Measurements from ENCODE around the gene NT5M.

NT5M gene

GRCh38 chr17:17356149-17356930 is 53.2 kb downstream of the NT5M start:
- peak; percentile 92 for DNase-seq

DNA sequence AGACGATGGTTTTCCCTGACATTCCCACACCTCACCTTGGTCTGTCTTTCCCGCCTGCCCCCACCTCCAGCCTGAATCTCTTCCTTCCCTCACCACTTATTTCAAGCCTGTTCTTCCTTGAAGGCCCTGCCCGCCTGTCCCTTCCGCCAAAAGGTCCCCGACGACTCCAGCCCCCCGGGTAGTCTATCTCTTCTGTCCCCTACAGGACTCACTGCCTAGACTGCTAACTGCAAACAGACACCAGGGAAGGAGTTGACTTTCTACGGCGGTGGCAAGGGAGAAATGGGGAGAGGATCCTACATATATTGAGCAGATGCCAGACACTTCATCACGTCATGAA is 53.7 kb downstream of the NT5M start:
- no peak for DNase-seq

DNA sequence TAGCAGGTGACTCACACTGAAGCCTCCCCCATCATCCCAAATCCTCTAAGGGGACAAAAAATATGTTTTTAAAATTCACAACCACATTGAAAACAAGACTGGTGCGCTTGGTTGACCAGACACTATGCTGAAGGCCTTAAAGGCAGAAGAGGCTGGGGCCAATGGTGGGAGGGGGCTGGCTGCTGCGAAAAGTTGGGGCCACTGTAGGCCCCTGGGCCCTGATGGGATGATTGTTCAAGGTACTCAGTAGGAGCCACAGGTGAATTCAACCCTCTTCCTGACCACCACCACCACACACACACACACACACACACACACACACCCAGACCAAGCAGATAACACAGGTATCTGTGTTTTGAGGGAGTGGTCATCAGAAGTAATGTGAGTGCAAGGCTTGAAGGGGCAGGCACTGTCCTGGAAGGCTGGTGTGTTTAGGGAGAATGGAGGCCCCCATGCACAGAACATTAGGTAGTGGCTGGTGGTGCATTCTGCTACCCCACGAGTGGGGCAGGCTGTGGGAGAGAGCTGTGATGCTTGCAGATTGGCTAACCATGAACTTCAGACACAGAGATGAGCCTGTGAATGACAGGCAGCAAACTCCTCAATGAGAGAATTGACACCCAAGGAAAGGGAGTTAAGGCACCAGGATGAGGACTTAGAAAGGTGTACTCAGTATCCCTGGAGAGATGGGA is 55.0 kb downstream of the NT5M start:
- DNase-seq: no peak

- DNase-seq: no peak
These were observed 55.7 kb downstream of the NT5M start for GRCh38 chr17:17358866-17359265.

GRCh38 chr17:17359271-17359670 is 56.1 kb downstream of the NT5M start:
- no peak for DNase-seq

DNA sequence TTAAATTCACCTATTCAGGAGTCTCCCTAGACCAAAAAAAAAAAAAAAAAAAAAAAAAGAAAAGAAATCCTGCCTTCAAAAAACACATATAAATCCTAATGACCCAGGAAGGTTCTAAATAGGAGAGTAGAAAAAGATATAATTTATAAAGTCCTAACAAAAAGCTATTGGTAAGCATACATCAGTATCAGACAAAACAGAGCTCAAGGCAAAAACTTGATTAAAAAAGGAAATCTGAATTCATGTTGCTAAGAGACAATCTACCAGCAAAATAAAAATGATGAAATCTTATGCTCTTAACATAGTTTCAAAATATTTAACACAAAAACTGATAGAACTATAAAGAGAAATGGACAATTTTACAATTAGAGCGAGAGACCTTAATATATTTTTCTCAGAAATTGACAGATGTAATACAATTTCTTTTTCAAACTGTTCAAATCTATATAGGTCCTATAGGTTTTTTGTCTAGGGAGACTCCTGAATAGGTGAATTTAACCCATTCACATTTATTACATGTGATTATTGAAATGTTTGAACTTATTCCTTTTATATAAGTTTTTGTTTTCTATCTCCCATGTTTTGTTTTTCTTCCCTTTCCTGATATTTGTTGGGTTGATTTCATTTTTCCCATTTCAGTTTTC is 57.0 kb downstream of the NT5M start:
- no peak for DNase-seq

DNA sequence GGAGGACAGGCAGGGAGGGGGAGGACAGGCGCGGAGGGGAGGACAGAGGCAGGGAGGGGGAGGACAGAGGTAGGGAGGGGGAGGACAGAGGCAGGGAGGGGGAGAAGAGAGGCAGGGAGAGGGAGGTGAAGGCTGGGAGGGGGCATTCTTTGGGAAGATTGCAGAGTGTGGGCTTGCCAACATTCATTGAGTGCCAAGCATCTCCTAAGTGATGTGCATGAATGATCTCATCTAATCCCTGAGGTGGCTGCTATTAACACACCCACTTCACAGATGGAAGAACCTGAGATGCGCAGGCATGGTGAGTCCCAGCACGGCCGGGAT is 58.3 kb downstream of the NT5M start:
- DNase-seq: no peak

DNA sequence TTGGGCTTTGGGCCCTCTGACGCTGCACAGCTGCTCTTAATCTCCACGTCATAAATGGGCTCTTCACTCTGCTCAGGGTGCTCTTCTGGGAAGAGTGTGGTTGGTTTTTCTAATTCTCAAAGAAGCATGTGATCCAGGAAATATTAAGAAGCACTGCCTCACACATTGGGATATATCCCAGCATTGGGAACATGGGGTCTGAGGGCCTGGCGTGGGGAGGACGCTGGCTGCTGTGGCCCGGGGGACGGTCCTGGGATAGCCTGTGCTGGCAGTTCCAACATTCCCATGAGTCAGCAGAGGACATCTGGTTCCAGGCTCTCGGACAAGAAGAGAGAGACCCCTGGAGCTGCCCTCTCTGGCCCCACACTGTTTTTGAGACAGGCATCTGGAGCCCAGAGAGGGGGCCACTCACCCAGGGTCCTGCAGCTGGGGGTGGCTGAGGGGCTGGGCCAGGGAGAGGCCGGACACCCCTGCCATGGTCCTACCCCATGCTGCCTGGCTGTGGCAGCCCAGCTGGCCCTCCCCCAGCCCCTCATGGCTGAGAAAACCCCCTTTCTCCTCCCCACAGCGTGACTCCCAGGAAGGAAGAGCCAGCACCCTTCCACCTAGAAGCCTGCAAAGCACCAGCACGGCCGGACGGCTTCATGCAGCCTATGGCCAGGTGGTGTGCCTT is 58.8 kb downstream of the NT5M start:
- no peak for DNase-seq

DNA sequence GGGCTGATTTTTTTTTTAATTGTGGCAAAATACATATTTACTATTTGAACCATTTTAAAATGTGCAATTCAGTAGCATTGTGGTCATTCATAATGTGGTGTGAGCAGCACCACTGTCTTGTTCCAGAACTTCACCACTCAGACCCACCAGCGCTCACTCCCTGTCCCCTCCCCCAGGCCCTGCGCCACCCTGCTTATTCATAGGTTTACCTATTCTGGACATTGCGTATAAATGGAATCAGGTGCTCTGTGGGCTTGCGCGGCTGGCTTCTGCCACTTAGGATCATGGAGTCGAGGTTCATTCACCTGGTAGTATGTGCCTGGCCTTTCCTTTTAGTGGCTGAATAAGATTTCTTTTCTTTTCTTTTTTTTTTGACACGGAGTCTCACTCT is 59.4 kb downstream of the NT5M start:
- no peak for DNase-seq

DNA sequence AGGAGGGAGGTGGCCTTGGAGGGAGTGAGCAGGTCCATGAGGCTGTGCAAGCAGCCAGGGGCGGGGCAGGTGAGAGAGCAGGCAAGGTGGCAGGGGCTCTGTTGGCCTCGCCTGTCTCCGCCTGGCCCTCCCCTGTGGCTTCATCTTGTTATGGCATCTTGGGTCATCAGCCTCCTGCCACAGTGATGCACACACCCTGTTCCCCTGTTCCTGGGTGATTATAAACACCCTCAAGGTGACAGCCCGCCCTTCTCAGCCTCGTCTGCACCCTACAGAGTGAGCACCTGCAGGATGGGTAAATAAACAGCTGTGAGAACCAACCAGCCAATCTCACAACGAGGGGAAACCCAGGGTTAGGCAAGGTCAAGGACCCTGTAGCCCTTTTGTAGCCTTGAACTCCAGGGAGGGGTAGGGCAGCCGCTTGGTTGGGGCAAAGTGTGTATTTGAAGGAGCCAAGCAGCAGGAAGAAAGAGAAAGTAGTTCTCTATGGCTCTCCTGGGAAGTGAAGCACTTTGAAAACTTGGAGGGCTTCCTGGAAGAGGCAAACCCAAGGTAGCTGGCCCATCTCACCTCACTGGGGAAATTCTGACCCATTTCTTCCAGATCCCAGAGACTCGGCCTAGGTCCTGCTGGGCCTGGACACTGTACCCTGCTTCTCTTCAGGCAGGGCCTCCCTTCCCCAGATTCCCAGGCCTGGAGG is 60.6 kb downstream of the NT5M start:
- DNase-seq: no peak

GRCh38 chr17:17364338-17364667 is 61.1 kb downstream of the NT5M start:
- no peak for DNase-seq

DNA sequence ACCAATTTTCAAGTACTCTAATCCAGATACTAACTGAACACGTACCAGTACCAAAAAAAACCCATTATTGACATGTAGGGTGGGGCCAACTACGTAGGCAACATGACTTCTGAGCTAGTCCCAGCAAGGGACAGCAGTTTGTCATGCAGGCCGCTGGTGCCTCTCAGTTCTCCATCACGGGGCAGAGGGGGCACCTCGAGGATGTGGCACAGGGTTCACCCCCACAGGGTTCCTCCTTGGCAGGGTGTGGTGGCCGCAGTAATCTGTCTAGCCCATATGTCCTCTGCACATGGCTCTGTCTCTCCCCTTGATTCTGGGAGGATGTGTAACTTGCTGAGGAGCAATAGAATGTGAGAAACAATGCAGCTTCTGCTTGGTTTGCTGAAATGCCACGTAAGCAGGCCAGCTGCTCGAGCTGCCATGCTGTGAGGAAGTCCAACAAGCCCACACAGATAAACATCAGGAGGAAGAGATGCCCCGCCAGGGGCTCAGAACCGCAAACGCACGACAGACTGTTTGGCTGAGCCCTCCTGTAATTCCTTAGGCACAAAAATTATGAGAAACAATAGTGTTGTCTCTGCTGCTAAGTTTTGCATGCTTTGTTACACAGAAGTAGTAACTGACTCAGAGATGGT is 62.4 kb downstream of the NT5M start:
- DNase-seq: peak; percentile 43

GRCh38 chr17:17366235-17366634 is 63.1 kb downstream of the NT5M start:
- DNase-seq: no peak

- DNase-seq: no peak
These were observed 64.0 kb downstream of the NT5M start for GRCh38 chr17:17366941-17367875.

- no peak for DNase-seq
These were observed 64.8 kb downstream of the NT5M start for GRCh38 chr17:17367931-17368330.

- no peak for DNase-seq
These were observed 67.5 kb downstream of the NT5M start for GRCh38 chr17:17370711-17371110.

DNA sequence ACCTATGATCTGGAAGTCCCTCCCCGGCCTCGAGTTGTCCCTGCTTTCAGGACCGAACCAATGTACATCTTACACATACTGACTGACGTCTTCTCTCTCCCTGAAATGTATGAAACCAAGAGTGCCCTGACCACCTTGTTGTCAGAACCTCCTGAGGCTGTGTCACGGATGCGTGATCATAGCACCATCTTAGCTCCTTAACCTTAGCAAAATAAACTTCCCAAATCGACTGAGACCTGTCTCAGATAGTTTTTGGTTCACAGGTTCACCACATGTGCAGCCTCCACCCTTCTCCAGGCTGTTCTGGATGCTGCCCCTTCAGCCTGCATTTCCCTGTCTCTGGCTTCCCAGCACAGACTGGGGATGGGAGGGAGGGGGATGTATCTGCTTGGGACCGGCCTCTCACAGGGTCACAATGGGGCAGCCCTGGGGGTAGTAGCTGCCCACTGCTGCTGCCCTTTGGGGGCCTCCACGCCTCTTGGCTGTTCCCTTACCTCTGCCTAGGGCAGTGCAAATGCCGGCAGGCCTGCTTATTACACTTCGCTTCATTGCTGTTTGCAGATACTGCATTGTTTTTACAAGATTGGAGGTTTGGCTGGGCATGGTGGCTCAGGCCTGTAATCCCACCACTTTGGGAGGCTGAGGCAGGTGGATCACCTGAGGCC is 69.8 kb downstream of the NT5M start:
- DNase-seq: no peak

GRCh38 chr17:17375841-17376240 is 72.7 kb downstream of the NT5M start:
- no peak for DNase-seq

DNA sequence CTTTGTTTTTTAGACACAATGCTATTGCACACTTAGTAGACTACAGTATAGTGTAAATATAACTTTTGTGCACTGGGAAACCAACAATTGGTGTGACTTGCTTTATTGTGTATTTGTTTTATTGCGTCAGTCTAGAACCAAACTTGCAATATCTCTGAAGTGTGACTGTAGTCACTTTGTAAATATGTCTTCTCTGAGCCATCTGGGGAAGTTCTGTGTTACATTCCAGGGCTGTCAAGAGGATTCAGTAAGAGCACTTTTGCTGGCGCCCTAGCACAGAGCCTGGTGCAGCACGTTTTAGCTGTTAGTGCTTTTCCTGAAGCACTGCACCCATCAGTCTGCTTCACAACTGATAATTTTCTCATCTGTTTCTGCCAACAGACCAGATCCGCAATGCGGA is 73.2 kb downstream of the NT5M start:
- no peak for DNase-seq

GRCh38 chr17:17377071-17377967 is 74.1 kb downstream of the NT5M start:
- DNase-seq: no peak
